CD8-positive, alpha-beta memory T cell (primary cell): Measurements from ENCODE around the gene MYOCD. TPM values are rescaled to one million over a fixed set of nuclear protein-coding genes. Genes with fewer than 3 reads are reported as not detected.

Experiments used
- CTCF ChIA-PET: fragments of 350-600 bp; sonication (Branson Sonifier 250); formaldehyde crosslinking; loops from one replicate; lab custom pipeline; 2021; ENCODE audit warnings: antibody characterized with exemption; lab: Charles Lee
- POLR2A ChIA-PET: fragments of 350-600 bp; sonication (Branson Sonifier 250); formaldehyde crosslinking; loops from one replicate; lab custom pipeline; 2021; ENCODE audit warnings: antibody characterized with exemption; lab: Charles Lee
- DNase-seq, 5 donors: peaks; one replicate each; pipeline versions ENCODE4 v3.0.0 to v3.0.0-alpha.2; 2020 to 2022; ENCODE audit warnings: mixed read lengths in 1 of 5
- H3K27ac ChIP-seq: one replicate; pipeline ENCODE4 v1.7.0; 2013; ENCODE audit warnings: low read depth, mild to moderate bottlenecking, low read length, moderate library complexity
- H3K27me3 ChIP-seq: 2 replicates; pipeline ENCODE4 v1.7.0; 2013; ENCODE audit warnings: low read length, mild to moderate bottlenecking; ENCODE audit not compliant: insufficient read depth, poor library complexity, severe bottlenecking
- H3K36me3 ChIP-seq: 2 replicates; pipeline ENCODE4 v1.7.0; 2013; ENCODE audit warnings: mild to moderate bottlenecking, low read length, moderate library complexity; ENCODE audit not compliant: insufficient read depth
- H3K4me1 ChIP-seq: 2 replicates; pipeline ENCODE4 v1.7.0; 2013; ENCODE audit warnings: mild to moderate bottlenecking, low read length, moderate library complexity; ENCODE audit not compliant: insufficient read depth
- H3K4me3 ChIP-seq: 2 replicates; pipeline ENCODE4 v1.7.0; 2013; ENCODE audit warnings: mild to moderate bottlenecking, low read length
- H3K9me3 ChIP-seq: 2 replicates; pipeline ENCODE4 v1.7.0; 2013; ENCODE audit warnings: mild to moderate bottlenecking, low read length
- H3K27ac Mint-ChIP-seq, 8 donors: one replicate each; pipeline ENCODE4 v1.8.0; 2020 to 2021; ENCODE audit warnings: mixed read lengths in 8 of 8, mild to moderate bottlenecking in 6 of 8, inconsistent platforms in 3 of 8, moderate library complexity in 3 of 8
- H3K27me3 Mint-ChIP-seq, 2 donors: one replicate each; pipeline ENCODE4 v1.8.0; 2020 to 2021; ENCODE audit warnings: mixed read lengths in 2 of 2, mild to moderate bottlenecking in 1 of 2, moderate library complexity in 1 of 2
- H3K36me3 Mint-ChIP-seq, 3 donors: one replicate each; pipeline ENCODE4 v1.8.0; 2020 to 2021; ENCODE audit warnings: mixed read lengths in 3 of 3, inconsistent platforms in 1 of 3, mild to moderate bottlenecking in 1 of 3
- H3K4me1 Mint-ChIP-seq, 3 donors: one replicate each; pipeline ENCODE4 v1.8.0; 2020 to 2021; ENCODE audit warnings: mixed read lengths in 3 of 3, inconsistent platforms in 1 of 3, mild to moderate bottlenecking in 1 of 3
- H3K4me3 Mint-ChIP-seq, 7 donors: one replicate each; pipeline ENCODE4 v1.8.0; 2020 to 2021; ENCODE audit warnings: mixed read lengths in 7 of 7, mild to moderate bottlenecking in 6 of 7, moderate library complexity in 4 of 7, inconsistent platforms in 2 of 7
- H3K9me3 Mint-ChIP-seq, 5 donors: one replicate each; pipeline ENCODE4 v1.8.0; 2020 to 2022; ENCODE audit warnings: mixed read lengths in 5 of 5, mild to moderate bottlenecking in 3 of 5, moderate library complexity in 2 of 5, inconsistent platforms in 1 of 5
- polyA plus RNA-seq: library from polyadenylated mRNA; unstranded; fragments of 300-500 nt; fragmentation: Illumina TruSeq; gene quantifications from one replicate; pipeline ENCODE4 v1.2.3, GENCODE V29; 2021
- total RNA-seq, 2 experiments: library from RNA; stranded (reverse); gene quantifications; one replicate each; pipeline ENCODE4 v1.2.3, GENCODE V29; 2021

The MYOCD gene
- total and polyA plus RNA-seq, 3 experiments from 2014 or later = not detected

DNA sequence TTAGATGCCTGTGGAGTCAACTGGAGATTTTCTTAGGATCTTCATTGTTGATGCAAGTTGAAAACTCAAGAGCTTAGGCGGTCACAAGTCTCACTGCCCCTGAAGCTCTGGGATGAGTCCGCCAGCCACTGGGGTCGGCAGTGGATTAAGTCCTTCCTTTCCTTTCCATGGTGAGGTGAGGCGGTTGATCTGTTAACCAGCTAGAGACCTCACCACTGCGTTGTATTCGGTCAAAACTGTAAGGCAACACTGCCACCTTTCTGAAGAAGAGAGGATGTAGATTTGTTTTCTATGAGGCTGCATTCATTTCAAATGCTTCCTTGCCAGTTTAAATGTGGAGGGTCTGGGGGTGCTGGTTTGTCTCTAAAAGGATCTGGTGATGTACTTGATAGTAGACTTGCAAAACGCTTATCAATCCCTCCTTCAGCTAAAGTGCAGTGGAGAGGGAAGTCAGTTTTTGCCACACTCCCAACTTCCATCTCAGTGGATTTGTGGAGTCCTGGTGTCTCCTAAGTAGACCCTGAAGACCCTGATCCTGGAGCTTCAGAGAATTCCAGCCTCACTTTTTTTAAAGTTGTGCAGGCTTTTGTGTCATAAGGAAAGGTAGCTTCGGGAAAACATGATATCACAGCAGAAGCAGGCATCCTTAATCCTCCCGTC, 1.7 kb downstream of the MYOCD start:
- H3K4me1 ChIP-seq = no peaks in the 10 kb centered on the region
- Mint-ChIP-seq H3K4me1 (peaks cover 0 to 3% (median 0%) of the 10 kb centered on the region in 3 donors), H3K4me3 (no peak overlapping the region), H3K27ac (no peak overlapping the region), H3K36me3 (no peaks in the 10 kb centered on the region), H3K9me3 (peaks cover 0 to 7% (median 4%) of the 10 kb centered on the region in 5 donors), H3K27me3 (peaks cover 24 to 33% of the 10 kb centered on the region in 2 donors)
- H3K4me3 ChIP-seq = no peak overlapping the region
- H3K27me3 ChIP-seq = no peaks in the 10 kb centered on the region
- no peaks in the 10 kb centered on the region for H3K9me3 ChIP-seq
- H3K27ac ChIP-seq = no peak overlapping the region
- ChIA-PET POLR2A (no interaction called here), CTCF (no interaction called here)
- H3K36me3 ChIP-seq = no peaks in the 10 kb centered on the region
- DNase-seq = no peak

GRCh38 chr17:12671906-12672305, 6.2 kb downstream of the MYOCD start:
- H3K4me1 Mint-ChIP-seq = no peaks in the 10 kb centered on the region
- no peak for DNase-seq
- Histone ChIP-seq H3K9me3 (no peaks in the 10 kb centered on the region), H3K27me3 (no peaks in the 10 kb centered on the region), H3K27ac (no peak overlapping the region), H3K36me3 (no peaks in the 10 kb centered on the region), H3K4me1 (no peaks in the 10 kb centered on the region), H3K4me3 (no peak overlapping the region)
- H3K9me3 Mint-ChIP-seq = peaks cover 0 to 5% (median 0%) of the 10 kb centered on the region in 5 donors
- CTCF ChIA-PET = no interaction called here
- POLR2A ChIA-PET = no interaction called here
- peaks cover 4% of the 10 kb centered on the region in 2 donors for H3K27me3 Mint-ChIP-seq
- no peak overlapping the region for H3K4me3 Mint-ChIP-seq
- H3K27ac Mint-ChIP-seq = no peak overlapping the region
- H3K36me3 Mint-ChIP-seq = no peaks in the 10 kb centered on the region

DNA sequence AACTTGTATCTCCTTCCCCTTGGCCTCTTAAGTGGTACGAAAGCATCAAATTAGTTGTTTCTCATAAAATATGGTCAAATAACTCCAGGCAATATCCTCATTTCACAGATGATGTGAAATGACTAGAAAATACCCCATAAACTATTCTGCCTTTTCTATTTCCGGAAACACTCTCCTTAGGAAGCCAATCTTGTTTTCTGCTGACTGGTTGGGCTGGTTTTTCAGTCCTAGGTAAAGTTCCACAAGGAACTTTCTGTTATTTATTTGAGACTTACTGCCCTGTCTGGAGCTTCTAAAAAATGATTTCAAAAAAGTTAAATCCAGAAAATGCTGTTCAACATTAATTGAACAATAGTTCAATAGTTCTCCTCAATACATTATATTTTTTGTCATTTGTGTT, 7.3 kb downstream of the MYOCD start:
- Histone ChIP-seq H3K27me3 (no peaks in the 10 kb centered on the region), H3K4me1 (no peaks in the 10 kb centered on the region), H3K27ac (no peak overlapping the region), H3K9me3 (no peaks in the 10 kb centered on the region), H3K4me3 (no peak overlapping the region), H3K36me3 (no peaks in the 10 kb centered on the region)
- Mint-ChIP-seq H3K36me3 (no peaks in the 10 kb centered on the region), H3K4me3 (no peak overlapping the region), H3K4me1 (no peaks in the 10 kb centered on the region), H3K27me3 (no peaks in the 10 kb centered on the region), H3K27ac (no peak overlapping the region), H3K9me3 (peaks cover 0 to 5% (median 0%) of the 10 kb centered on the region in 5 donors)
- POLR2A ChIA-PET = no interaction called here
- CTCF ChIA-PET = no interaction called here
- DNase-seq = no peak

DNA sequence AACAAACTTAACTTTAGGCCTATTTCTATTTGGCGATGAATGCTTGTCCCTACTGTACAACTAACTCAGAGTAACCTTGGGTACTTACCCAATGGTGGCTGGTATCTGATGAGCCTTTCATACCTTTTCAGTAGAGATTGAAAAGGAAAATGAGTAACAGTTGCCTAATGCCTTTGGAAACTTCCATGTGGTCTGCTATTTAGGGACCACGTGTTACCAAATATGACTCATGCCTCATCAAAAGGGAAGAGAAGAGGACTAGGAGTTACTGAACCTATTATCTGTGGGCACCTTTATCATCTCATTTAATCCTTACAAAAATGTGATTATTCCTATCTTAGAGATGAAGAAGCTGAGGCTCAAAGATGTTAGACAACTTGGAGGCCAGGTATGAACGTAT, 8.1 kb downstream of the MYOCD start:
- H3K9me3 Mint-ChIP-seq = peaks cover 0 to 5% (median 0%) of the 10 kb centered on the region in 5 donors
- POLR2A ChIA-PET = no interaction called here

GRCh38 chr17:12680407-12680897, 14.8 kb downstream of the MYOCD start:
- Mint-ChIP-seq H3K27ac (no peak overlapping the region), H3K4me1 (no peaks in the 10 kb centered on the region), H3K9me3 (peaks cover 0 to 2% (median 0%) of the 10 kb centered on the region in 5 donors), H3K27me3 (no peaks in the 10 kb centered on the region), H3K4me3 (no peak overlapping the region), H3K36me3 (no peaks in the 10 kb centered on the region)
- Histone ChIP-seq H3K36me3 (no peaks in the 10 kb centered on the region), H3K27ac (no peak overlapping the region), H3K9me3 (no peaks in the 10 kb centered on the region), H3K4me3 (no peak overlapping the region), H3K4me1 (no peaks in the 10 kb centered on the region), H3K27me3 (no peaks in the 10 kb centered on the region)
- ChIA-PET CTCF (no interaction called here), POLR2A (no interaction called here)
- no peak for DNase-seq

More for the DNA sequence above, 8.1 kb downstream of the MYOCD start:
- Mint-ChIP-seq H3K4me1 (no peaks in the 10 kb centered on the region), H3K27me3 (no peaks in the 10 kb centered on the region), H3K27ac (no peak overlapping the region), H3K36me3 (no peaks in the 10 kb centered on the region), H3K4me3 (no peak overlapping the region)
- no peak overlapping the region for H3K27ac ChIP-seq
- no peak overlapping the region for H3K4me3 ChIP-seq
- CTCF ChIA-PET = no interaction called here
- no peaks in the 10 kb centered on the region for H3K27me3 ChIP-seq
- no peak for DNase-seq
- H3K9me3 ChIP-seq = no peaks in the 10 kb centered on the region
- no peaks in the 10 kb centered on the region for H3K4me1 ChIP-seq
- H3K36me3 ChIP-seq = no peaks in the 10 kb centered on the region

DNA sequence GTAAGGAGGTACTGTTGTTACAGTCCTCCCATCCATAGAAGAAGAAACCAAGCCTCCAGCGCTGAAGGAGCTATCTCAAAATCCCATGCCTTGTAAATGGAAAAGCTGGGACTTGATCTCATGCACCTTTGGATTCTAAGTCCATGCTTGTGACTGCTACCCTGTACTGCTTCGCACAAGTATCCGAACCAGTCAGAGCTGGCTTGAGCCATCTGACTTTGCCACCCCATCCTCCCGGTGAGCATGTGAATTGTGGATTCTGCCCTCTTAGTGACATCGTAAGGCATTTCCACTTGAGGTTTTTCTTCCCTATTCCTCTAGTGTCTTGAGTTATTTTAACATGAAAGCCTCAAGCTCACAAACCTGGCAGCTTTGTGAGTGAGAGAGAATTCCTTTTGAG, 15.3 kb downstream of the MYOCD start:
- H3K36me3 ChIP-seq = no peaks in the 10 kb centered on the region
- Mint-ChIP-seq H3K27ac (no peak overlapping the region), H3K9me3 (peaks cover 0 to 2% (median 0%) of the 10 kb centered on the region in 5 donors), H3K27me3 (no peaks in the 10 kb centered on the region), H3K4me3 (no peak overlapping the region), H3K4me1 (no peaks in the 10 kb centered on the region), H3K36me3 (no peaks in the 10 kb centered on the region)
- no peaks in the 10 kb centered on the region for H3K27me3 ChIP-seq
- H3K4me3 ChIP-seq = no peak overlapping the region
- H3K9me3 ChIP-seq = no peaks in the 10 kb centered on the region
- ChIA-PET POLR2A (no interaction called here), CTCF (no interaction called here)
- H3K27ac ChIP-seq = no peak overlapping the region
- DNase-seq = no peak
- no peaks in the 10 kb centered on the region for H3K4me1 ChIP-seq

GRCh38 chr17:12683299-12683698, 17.6 kb downstream of the MYOCD start:
- ChIA-PET POLR2A (no interaction called here), CTCF (no interaction called here)
- H3K27me3 ChIP-seq = no peaks in the 10 kb centered on the region

GRCh38 chr17:12686486-12686885, 20.8 kb downstream of the MYOCD start:
- Histone ChIP-seq H3K27me3 (no peaks in the 10 kb centered on the region), H3K9me3 (no peaks in the 10 kb centered on the region), H3K36me3 (no peaks in the 10 kb centered on the region), H3K4me1 (no peaks in the 10 kb centered on the region), H3K4me3 (no peak overlapping the region), H3K27ac (no peak overlapping the region)
- no peak overlapping the region for H3K27ac Mint-ChIP-seq
- H3K9me3 Mint-ChIP-seq = peaks cover 0 to 4% (median 3%) of the 10 kb centered on the region in 5 donors
- H3K4me3 Mint-ChIP-seq = no peak overlapping the region
- peaks cover 0 to 3% of the 10 kb centered on the region in 2 donors for H3K27me3 Mint-ChIP-seq
- DNase-seq = no peak
- no peaks in the 10 kb centered on the region for H3K4me1 Mint-ChIP-seq
- POLR2A ChIA-PET = no interaction called here
- H3K36me3 Mint-ChIP-seq = no peaks in the 10 kb centered on the region
- CTCF ChIA-PET = no interaction called here

More at GRCh38 chr17:12683299-12683698, 17.6 kb downstream of the MYOCD start:
- no peak overlapping the region for H3K27ac ChIP-seq
- H3K4me1 ChIP-seq = no peaks in the 10 kb centered on the region
- H3K4me3 ChIP-seq = no peak overlapping the region
- H3K9me3 ChIP-seq = no peaks in the 10 kb centered on the region
- Mint-ChIP-seq H3K4me1 (no peaks in the 10 kb centered on the region), H3K27me3 (no peaks in the 10 kb centered on the region), H3K4me3 (no peak overlapping the region), H3K27ac (no peak overlapping the region), H3K9me3 (peaks cover 0 to 4% (median 0%) of the 10 kb centered on the region in 5 donors), H3K36me3 (no peaks in the 10 kb centered on the region)
- H3K36me3 ChIP-seq = no peaks in the 10 kb centered on the region
- DNase-seq = no peak
